ENCODE results near the gene ABCE1. TPM values are rescaled to one million over a fixed set of nuclear protein-coding genes. Genes with fewer than 3 reads are reported as not detected.
"Not testable (repeated sequence)": the region's sequence is repeated elsewhere in the genome, so short reads cannot be mapped to it uniquely, and the experiment has no call there.

Gene ABCE1
- total RNA-seq, 1 experiment from 2014 or later, result 62.5 TPM

DNA sequence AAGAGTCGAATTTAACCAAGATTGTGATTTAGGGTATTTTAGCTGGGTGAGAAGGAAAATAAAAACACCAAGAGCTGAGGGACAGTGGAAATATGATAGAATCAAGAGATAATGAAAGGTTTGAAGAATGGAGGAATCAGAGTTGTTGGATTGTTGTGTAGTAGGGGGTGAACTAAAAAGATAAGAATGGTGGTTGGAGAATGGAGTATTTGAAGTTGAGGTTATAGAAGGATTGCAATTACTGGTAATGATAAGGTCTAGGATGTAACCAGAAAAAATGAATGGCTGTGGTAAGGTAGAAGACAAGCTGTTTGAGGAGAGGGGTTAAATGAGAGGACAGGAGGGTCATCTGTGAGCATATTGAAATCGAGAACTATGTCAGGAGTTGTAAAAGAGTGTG is 4.5 kb downstream of the ABCE1 start:
- DNase-seq (ENCODE audit: low spot score), result no peak

GRCh38 chr4:145103496-145103895 is 5.4 kb downstream of the ABCE1 start:
- DNase-seq (ENCODE audit: low spot score), result no peak

- no peak for DNase-seq (ENCODE audit: low spot score)
Observed at GRCh38 chr4:145107126-145107525, 9.0 kb downstream of the ABCE1 start.

DNA sequence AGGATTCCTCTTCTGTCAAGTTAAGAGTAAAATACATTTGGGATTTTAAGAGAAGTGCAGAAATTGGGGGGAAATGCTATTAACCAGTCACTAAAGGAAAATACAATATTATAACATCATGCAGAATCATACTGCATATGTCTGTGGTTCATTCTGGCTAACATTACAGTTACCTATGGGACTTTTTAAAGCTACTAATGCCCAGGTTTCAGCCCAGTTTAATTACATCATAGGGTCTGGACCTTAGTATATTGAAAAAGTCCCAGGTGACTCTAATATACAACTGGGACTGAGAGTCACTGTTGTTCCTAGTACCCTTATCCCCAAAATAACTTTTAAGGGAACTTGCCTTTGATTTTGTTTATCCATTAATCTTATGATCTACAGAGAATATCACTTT is 10.0 kb downstream of the ABCE1 start:
- DNase-seq (ENCODE audit: low spot score), result no peak

GRCh38 chr4:145125396-145125795 is 27.3 kb downstream of the ABCE1 start:
- no peak for DNase-seq (ENCODE audit: low spot score)

GRCh38 chr4:145130130-145130529 is 32.0 kb downstream of the ABCE1 start:
- DNase-seq (ENCODE audit: low spot score), result peak; percentile 22

- DNase-seq (ENCODE audit: low spot score), result no peak
Observed at GRCh38 chr4:145130788-145131399, 32.8 kb downstream of the ABCE1 start.

DNA sequence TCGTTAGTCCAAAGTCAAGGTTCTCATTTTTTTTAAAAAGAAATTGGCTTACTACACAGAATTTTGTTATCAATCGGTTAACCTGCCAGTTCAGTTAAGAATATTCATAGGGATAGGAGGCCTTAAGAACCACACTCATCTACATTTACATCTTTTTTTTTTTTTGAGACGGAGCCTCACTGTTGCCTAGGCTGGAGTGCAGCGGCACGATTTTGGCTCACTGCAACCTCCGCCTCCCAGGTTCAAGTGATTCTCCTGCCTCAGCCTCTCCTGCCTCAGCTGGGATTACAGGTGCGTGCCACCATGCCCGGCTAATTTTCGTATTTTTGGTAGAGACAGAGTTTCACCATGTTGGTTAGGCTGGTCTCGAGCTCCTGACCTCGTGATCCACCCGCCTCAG is 33.7 kb downstream of the ABCE1 start:
- DNase-seq (ENCODE audit: low spot score), result no peak

DNA sequence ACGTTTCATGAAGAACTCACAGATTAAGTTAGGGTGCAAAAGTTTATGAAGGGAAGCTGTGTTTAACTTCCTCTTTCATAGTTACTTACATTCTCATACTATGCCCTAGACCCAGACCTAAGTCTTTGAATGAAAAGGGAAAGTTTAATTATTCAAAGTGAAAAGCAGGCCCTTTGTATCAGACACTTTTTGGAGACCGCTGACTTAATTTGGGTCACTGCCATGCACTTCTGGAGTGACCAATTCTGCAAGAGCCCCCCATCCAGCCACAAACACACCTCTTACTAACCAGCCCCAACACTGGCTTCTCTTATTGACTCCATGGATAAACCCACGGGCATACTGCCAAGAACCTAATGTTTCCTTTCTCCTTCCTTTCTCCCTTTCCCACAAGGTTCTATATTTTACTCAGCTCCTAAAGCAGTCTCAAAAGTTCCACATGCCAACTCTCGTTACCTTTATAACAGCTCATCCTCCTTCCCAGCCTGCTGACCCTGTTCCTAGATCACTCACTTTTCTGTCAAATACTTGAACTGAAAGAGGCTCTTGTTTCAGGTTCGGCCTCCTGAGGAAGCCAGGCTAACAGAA is 34.5 kb downstream of the ABCE1 start:
- DNase-seq (ENCODE audit: low spot score), result no peak

DNA sequence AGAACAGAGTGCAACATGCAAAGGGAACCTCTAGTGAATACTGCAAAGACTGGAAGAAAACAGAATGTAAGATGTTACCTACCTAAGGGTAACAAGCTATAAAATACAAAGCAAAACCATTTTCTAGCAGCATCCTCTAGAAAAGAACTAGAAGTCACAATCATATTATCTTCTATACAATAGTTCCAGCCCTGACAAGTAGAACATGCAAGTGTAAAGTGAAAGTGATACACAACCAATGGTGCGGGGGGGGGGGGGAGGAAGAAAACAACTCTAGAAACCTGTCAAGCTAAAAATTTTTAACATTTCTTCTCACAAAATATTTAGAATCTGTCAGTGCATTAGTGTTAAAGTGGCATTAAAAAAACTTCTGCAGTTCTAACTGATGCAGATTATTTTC is 38.1 kb downstream of the ABCE1 start:
- DNase-seq (ENCODE audit: low spot score), result not testable (repeated sequence)

DNA sequence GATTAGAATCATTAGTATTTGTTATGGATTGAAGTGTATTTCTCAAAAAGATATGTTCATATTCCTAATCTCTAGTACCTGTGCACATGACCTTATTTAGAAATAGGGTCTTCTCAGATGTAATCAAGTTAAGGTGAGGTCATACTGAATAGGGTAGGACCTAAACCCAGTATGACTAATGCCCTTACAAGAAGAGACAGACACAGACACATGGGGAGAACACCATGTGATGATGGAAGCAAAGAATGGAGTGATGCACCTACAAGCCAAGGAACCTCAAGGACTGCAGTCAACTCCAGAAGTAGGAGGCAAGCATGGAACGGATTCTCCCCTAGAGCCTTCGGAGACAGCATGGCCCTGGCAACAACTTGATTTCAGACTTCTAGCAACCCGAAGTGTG is 50.9 kb downstream of the ABCE1 start:
- no peak for DNase-seq (ENCODE audit: low spot score)

DNA sequence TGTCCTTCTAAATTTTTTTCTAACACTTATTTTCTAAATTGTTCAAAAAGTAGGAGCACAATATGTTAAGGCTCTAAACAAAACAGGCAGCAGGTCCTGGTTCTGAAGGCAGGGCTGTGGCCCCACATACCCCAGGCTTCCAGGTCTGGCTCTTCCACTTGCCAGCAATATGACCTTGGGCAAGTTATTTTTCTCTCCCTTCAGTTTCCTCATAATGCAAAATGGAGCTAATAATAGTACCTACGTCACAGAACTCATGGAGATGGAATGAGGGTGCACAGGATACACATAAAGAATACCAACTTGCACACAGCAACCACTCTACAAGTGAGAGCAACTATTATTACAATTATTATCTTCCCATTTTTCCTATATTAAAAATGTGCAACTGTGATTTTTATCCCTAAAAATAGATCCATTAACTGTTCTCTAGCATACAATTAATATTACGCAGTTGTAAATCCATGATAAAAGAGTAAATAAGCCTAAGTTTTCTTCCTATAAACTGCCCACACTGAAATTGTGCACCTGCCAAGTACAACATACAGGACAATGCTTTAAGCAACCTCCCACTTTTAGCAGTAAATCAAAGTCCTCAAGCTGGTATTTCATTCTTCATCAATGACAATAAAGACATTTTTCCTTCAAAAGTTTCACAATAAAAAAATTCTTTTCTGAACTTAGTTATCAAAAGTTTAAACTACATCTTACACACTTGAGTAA is 55.2 kb downstream of the ABCE1 start:
- DNase-seq (ENCODE audit: low spot score), result no peak

GRCh38 chr4:145153904-145154298 is 55.8 kb downstream of the ABCE1 start:
- DNase-seq (ENCODE audit: low spot score), result no peak

- DNase-seq (ENCODE audit: low spot score), result peak; percentile 49
Observed at GRCh38 chr4:145154573-145154972, 56.5 kb downstream of the ABCE1 start.

DNA sequence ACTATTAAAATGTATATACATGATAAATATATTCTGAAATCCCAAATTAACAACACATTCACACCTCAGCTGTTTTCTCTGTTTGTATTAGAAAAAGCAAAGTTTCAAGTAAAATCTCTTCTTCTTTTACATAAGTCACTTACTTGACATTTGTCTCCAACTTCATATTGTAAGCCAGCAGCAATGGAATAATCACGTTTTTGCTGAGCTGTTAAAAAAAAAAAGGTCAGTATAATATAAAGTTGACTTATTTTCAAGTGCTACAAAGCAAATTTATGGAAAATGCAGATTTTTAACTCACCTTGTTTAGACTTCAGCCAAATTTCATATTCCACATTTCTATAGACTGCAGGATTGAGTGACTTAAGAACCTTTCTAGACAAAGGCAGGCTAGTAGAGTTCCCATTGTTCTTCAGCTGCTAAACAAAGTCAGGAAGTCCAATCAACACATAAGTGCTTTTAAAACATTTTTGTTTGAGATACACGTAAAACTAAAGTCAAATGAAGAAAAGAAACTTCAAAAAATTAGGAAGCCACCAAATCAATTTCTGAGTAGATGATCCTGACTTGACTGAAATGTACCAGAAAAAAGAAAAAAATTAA is 57.3 kb downstream of the ABCE1 start:
- DNase-seq (ENCODE audit: low spot score), result no peak

GRCh38 chr4:145156986-145157385 is 58.9 kb downstream of the ABCE1 start:
- DNase-seq (ENCODE audit: low spot score), result no peak

DNA sequence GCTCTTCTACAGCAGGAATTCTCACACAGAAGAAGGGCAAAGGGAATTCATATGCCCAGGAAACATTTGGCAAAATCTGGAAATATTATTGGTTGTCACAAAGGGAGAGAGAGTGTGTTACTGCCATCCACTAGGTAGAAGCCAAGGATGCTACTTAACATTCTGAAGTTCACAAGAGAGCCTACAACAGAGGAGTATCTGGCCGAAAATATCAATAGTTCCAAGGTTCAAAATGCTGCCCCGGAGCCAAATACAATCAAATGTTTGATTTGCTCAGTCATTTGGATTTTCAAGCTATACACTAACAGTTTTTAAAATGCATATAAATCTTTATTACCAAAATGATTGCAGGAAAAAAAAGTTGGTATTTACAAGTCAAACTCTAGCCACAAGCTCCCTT is 63.4 kb downstream of the ABCE1 start:
- no peak for DNase-seq (ENCODE audit: low spot score)

DNA sequence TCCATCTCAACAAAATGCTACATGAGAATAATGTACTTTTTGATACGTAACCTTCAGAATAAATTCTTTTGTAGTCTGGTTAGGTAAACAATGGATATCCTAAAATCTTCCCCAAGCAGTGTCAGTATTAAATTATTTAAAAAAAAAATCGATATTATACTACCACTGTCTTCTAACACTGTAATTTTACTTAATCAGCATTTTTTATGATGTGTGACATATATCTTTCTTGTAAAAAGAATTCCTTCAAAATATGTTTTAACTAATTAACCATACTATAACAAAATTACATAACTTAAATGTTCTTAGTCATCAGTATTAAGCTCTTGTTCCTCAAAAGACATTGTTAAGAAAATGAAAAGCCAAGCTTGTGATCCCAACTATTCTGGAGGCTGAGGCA is 69.8 kb downstream of the ABCE1 start:
- no peak for DNase-seq (ENCODE audit: low spot score)

DNA sequence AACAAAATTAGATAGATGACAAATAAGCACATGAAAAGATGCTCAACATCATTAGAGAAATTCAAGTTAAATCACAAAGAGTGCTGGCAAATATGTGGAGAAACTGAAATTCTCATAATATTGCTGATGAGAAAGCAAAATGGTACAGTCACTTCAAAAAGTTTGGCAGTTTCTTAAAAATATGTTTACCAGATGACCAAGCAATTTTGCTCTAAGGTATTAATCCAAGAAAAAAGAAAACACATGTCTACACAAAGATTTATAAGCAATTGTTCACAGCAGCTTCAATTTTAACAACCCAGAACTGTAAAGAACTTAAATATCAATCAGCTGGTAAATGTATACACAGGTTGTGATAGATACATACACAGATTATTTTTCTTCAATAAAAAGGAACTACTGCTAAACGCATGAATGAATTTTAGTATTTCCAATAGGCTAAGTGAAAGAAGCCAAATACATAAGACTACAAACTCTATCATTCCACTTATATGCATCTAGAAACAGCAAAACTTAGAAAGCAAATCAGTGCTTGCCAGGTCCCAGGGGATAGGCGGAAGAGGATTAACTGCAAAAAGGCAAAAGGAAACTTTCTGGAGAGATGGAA is 70.6 kb downstream of the ABCE1 start:
- no peak for DNase-seq (ENCODE audit: low spot score)

DNA sequence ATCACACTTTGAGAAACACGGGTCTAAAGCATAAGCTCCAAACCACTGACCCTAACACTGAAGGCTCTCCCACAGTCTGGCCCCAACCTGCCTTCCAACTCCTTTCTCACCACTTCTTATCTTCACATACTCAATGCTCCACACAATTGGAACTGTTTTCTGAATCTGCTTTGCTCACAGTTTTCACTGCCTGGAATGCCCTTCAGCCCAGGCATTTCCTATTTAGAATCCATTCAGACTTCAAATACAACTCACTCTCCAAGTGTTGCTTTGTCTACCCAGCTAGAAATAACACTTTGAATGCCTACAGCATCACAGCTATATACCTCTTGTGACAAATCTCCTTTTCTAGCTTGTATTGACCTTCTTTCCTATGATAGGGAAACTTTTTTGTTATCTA is 72.1 kb downstream of the ABCE1 start:
- no peak for DNase-seq (ENCODE audit: low spot score)

GRCh38 chr4:145171911-145172310 is 73.8 kb downstream of the ABCE1 start:
- no peak for DNase-seq (ENCODE audit: low spot score)

Data from HT-29 (cell line).